ENCODE data around the gene SIK2. TPM values are rescaled to one million over a fixed set of nuclear protein-coding genes. Genes with fewer than 3 reads are reported as not detected.
A peak's percentile ranks its signal among the peaks of the same experiment; 100 is the strongest.

Gene SIK2
- 26.3 TPM for total RNA-seq
- long read RNA-seq, full-length matches to known transcripts = 1 of 23 reads
- long read RNA-seq, partial matches to known transcripts = 1 of 23 reads
- long read RNA-seq, other reads (novel, unspliced or antisense) = 21 of 23 reads

GRCh38 chr11:111601979-111602864 is at the start of gene SIK2:
Gene SIK2, plus strand, starts transcription at chr11:111602449. Its CDS starts 115 bp downstream, at chr11:111602564.
- DNase-seq (peak; percentile 95), ATAC-seq (peak; percentile 96 to 97)
- Histone ChIP-seq H3K4me3 (peak within 1 kb of the TSS; percentile 87), H3K4me1 (peaks cover 42% of the 10 kb centered on the region), H3K27ac (peak within 1 kb of the TSS; percentile 99), H3K9me3 (no peaks in the 10 kb centered on the region), H3K27me3 (ENCODE audit: low read depth) (no peaks in the 10 kb centered on the region), H3K36me3 (no peaks in the 10 kb centered on the region)
- TF ChIP-seq CTCF (IDR thresholded peaks at IDR 0.05) = peak; percentile 86
- intact Hi-C loops (cut with DNase I) = loop anchor here (5.0 to 10.0 kb wide), 2 partner anchors 175 to 243 kb away; no protein-coding TSS in a partner anchor

GRCh38 chr11:111554532-111554931 is 47.7 kb upstream of the SIK2 start:
- intact Hi-C loops (cut with DNase I) = no loop called here
- DNase-seq (no peak), ATAC-seq (no peak)
- peaks cover 4% of the 10 kb centered on the region for H3K4me1 ChIP-seq
- no peaks in the 10 kb centered on the region for H3K27me3 ChIP-seq (ENCODE audit: low read depth)
- no peaks in the 10 kb centered on the region for H3K36me3 ChIP-seq
- TF ChIP-seq CTCF (IDR thresholded peaks at IDR 0.05) = no peak
- H3K4me3 ChIP-seq = no peak overlapping the region
- H3K9me3 ChIP-seq = no peaks in the 10 kb centered on the region
- no peak overlapping the region for H3K27ac ChIP-seq

- Histone ChIP-seq H3K4me3 (no peak overlapping the region), H3K36me3 (peaks cover 2% of the 10 kb centered on the region), H3K27ac (no peak overlapping the region), H3K4me1 (peaks cover 4% of the 10 kb centered on the region), H3K27me3 (ENCODE audit: low read depth) (no peaks in the 10 kb centered on the region), H3K9me3 (no peaks in the 10 kb centered on the region)
- ATAC-seq (no peak), DNase-seq (no peak)
- no peak for TF ChIP-seq CTCF (IDR thresholded peaks at IDR 0.05)
- intact Hi-C loops (cut with DNase I) = no loop called here
Measured at GRCh38 chr11:111555255-111555654, 47.0 kb upstream of the SIK2 start.

- H3K9me3 ChIP-seq = no peaks in the 10 kb centered on the region
- peak overlapping the region; percentile 22 for H3K27ac ChIP-seq
- H3K36me3 ChIP-seq = peaks cover 7% of the 10 kb centered on the region
- ATAC-seq = peak; percentile 68 to 88
- peaks cover 4% of the 10 kb centered on the region for H3K4me1 ChIP-seq
- H3K4me3 ChIP-seq = no peak overlapping the region
- H3K27me3 ChIP-seq (ENCODE audit: low read depth) = no peaks in the 10 kb centered on the region
- DNase-seq = no peak
- intact Hi-C loops (cut with DNase I) = no loop called here
- TF ChIP-seq CTCF (IDR thresholded peaks at IDR 0.05) = no peak
Measured at GRCh38 chr11:111557425-111558111, 44.7 kb upstream of the SIK2 start.

- Histone ChIP-seq H3K4me3 (no peak overlapping the region), H3K36me3 (peaks cover 7% of the 10 kb centered on the region), H3K27me3 (ENCODE audit: low read depth) (no peaks in the 10 kb centered on the region), H3K4me1 (peaks cover 4% of the 10 kb centered on the region), H3K27ac (no peak overlapping the region), H3K9me3 (no peaks in the 10 kb centered on the region)
- ATAC-seq (no peak), DNase-seq (no peak)
- intact Hi-C loops (cut with DNase I) = no loop called here
- no peak for TF ChIP-seq CTCF (IDR thresholded peaks at IDR 0.05)
Measured at GRCh38 chr11:111559800-111560464, 42.3 kb upstream of the SIK2 start.

Measured in lower lobe of right lung (tissue), 2 donors.